GM11168 (cell line): ENCODE data around the gene RPL4.
"Not testable (repeated sequence)": the region's sequence is repeated elsewhere in the genome, so short reads cannot be mapped to it uniquely, and the experiment has no call there.

Experiments used
- in situ Hi-C: fragments of 300-500 bp; cut with MboI; formaldehyde crosslinking; loops from one replicate; pipeline ENCODE4 v1.12.0; 2022; ENCODE audit warnings: low sequenced_read_pairs; ENCODE audit not compliant: unreplicated experiment

RPL4 gene

DNA sequence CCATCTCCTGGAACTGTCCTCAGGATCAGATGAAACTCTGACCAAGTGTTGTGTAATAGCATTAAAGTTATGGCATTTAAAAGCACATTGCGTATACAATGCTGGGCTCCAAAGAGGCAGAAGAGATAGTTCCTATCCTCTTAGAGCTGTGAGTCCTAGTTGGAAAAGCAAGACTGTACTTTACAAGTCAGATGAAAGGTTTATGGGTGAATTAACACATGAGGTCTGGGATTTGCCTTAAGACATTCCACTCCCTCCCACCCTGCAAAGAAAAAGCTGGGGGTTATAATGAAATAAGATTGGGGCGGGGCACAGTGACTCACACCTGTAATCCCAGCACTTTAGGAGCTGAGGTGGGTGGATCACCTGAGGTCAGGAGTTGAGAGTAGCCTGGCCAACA lies 42.7 kb downstream of the RPL4 start:
- in situ Hi-C loops, result no loop called here

DNA sequence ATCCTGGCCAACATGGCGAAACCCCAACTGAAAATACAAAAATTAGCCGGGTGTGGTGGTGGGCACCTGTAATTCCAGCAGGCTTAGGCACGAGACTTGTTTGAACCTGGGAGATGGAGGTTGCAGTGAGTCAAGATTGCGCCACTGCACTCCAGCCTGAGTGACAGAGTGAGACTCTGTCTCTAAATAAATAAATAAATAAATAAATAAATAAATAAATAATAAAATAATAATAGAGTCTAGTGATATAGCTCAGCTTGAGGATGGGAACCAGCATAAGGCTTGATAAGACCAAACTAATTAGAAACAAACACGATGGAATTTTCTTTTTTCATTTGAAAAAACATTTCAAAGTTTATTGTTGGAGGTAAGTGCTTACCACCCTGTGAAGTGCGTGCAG lies 43.4 kb downstream of the RPL4 start:
- in situ Hi-C loops, result not testable (repeated sequence)

DNA sequence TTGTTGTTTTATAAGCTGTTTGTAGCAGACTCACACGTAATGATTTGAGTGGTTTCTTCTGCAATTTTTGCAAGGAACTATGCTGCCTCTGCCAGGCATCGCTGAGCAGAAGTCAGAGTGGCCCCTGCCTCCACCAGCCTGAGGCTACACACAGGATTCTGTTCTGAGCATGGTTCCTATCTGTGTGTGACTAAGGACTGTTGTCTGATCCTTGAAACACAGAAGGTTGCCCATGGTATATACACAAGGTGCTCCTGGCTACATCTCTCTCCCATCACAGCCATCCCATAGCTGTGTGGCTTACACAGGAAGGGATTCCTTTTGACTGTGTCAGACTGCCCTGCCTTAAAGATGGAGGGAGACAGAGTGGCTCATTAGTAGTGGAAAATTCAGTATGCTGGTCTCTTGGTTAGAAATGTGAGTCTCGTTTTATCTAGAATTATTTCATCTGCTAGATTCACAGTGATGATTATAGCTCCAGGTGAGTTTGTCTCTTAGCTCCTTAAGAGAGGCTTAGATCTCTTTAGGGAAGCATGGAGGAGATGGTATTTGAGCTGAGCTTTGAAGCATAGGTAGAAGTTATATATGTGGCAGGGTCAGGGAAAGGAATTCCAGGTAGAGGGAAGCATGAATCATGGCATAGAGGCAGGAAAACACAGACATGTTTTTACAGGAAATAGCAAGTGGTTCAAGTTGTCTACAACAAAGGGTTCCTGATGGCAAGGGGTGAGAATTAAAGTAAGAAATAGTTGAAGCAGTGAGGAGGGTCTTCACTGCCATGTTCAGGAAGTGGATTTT lies 44.6 kb downstream of the RPL4 start:
- in situ Hi-C loops, result no loop called here

DNA sequence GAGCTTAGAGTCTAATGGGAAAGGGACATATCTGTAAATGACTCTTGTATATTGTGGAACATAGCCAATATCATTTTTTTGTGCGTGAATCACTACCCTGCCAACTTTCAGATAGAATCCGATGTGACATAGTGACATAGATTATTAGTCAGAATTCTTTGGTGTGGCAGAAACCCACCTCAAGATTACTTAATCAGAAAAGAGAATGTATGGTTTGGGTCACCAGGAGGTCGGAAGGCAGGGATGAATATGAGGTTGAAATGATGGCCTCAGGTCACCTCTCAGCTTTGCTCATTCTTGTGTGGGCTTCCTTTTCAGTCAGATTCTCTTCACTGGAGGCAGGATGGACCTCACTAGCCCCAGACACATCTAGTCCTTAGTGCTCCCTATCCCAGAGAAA lies 48.4 kb downstream of the RPL4 start:
- in situ Hi-C loops, result no loop called here

DNA sequence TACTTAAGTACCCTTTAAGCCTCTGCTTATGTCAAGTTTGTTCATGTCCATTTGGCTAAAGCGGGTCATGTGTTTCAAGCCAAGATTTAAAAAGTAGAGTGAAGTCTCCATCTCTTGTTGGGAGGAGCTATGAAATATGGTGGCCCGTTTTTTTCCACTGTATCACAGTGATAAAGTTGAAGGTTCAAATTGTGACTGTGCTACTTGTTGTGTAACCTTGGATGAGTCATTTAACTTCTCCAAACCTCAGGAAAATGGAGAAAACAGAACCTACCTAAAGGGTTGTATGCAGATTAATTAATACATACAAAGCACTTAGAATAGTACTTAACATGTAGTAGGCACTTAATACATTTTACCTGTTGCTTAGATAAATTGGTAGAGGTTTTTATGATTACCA lies 50.5 kb downstream of the RPL4 start:
- in situ Hi-C loops, result no loop called here

DNA sequence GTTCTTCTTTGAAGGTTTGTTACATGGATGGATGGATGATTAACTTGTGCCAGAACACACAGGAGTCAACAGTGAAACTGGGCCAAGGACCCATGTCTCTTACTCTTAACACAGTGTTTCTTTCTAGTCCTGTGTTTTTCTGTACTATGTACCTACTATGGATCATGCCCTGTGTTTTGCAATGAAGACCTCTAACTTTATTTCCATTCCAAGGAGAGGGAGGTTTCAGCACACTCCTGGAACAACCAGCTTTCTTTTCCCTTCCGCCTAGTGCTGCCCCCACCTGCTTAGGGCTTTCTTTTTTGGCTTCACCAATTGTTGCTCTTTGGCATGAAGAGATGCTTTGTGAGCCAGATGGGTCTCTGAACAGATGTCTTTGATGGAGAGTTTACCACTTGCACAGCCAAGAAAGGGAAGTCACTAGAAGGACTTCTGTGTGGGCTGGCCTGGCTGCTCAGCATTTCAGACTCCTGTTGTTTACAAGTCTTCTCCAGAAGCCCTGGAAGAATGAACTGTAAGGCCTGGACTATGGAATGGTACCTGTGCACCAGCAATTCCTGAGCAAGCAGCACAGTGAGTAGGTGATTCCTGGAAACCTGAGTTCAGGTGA lies 51.6 kb downstream of the RPL4 start:
- in situ Hi-C loops, result no loop called here

- in situ Hi-C loops, result no loop called here
These were observed 52.2 kb downstream of the RPL4 start for GRCh38 chr15:66452420-66452819.
